Astrocyte (in vitro differentiated cells and primary cell): ENCODE data around the gene C1QA.

Experiments used
- CTCF ChIP-seq: IDR thresholded peaks from 2 replicates; pipeline ENCODE4 v1.5.1; 2011; ENCODE audit warnings: low read depth, mild to moderate bottlenecking, inconsistent platforms, low read length, moderate library complexity; ENCODE audit not compliant: insufficient read depth
- EZH2 ChIP-seq: IDR thresholded peaks from 2 replicates; pipeline ENCODE4 v1.6.1; 2012; ENCODE audit warnings: mild to moderate bottlenecking, low read length, inconsistent platforms; ENCODE audit not compliant: insufficient read depth

GRCh38 chr1:22619798-22620197 is 16.6 kb upstream of the C1QA start:
- no peak for TF ChIP-seq CTCF
- no peak for TF ChIP-seq EZH2
